ENCODE data around the gene KLHL13. TPM values are rescaled to one million over a fixed set of nuclear protein-coding genes. Genes with fewer than 3 reads are reported as not detected.
A peak's percentile ranks its signal among the peaks of the same experiment; 100 is the strongest.

KLHL13 gene
- total and polyA plus RNA-seq, 2 donors from 2014 or later = 13.8 to 55.4 TPM

DNA sequence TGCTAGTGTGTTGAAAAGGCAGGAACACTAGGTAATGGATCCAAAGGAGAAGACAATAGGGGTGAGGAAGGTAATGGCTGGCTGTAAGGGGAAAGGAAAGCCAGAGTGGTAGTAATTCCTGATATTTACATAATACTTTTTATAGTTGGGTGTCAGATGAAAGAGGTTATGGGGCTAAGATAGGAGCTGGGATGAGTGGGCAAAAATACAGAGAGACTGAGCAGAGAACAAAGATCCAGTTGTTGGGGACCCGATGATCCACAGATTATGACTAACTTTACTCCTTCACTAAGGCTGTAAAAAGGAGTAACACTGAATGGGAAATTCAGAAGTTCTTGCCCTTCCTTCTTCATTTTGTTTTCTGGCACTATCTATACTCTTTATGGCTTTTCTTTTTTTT, 138.2 kb downstream of the KLHL13 start:
- H3K27me3 ChIP-seq (ENCODE audit: control insufficient read depth, insufficient read depth, low read length) = no peaks in the 10 kb centered on the region
- H3K36me3 ChIP-seq (ENCODE audit: control insufficient read depth in 2 of 3, insufficient read depth in 3 of 3, low read length in 3 of 3) = no peaks in the 10 kb centered on the region
- no peak overlapping the region for H3K27ac ChIP-seq (ENCODE audit: low read depth in 2 of 2, low read length in 2 of 2)
- H3K9ac ChIP-seq (ENCODE audit: low read length in 3 of 3) = no peak overlapping the region
- H3K4me1 ChIP-seq (ENCODE audit: control insufficient read depth in 2 of 3, insufficient read depth in 2 of 3, low read depth in 1 of 3, low read length in 3 of 3) = no peaks in the 10 kb centered on the region
- DNase-seq = no peak
- FAIRE-seq = no peak
- H3K9me3 ChIP-seq (ENCODE audit: control insufficient read depth in 2 of 3, insufficient read depth in 1 of 3, low read length in 3 of 3) = no peaks in the 10 kb centered on the region
- intact Hi-C loops (cut with DNase I) = no loop called here
- TF ChIP-seq, protein P1, sequence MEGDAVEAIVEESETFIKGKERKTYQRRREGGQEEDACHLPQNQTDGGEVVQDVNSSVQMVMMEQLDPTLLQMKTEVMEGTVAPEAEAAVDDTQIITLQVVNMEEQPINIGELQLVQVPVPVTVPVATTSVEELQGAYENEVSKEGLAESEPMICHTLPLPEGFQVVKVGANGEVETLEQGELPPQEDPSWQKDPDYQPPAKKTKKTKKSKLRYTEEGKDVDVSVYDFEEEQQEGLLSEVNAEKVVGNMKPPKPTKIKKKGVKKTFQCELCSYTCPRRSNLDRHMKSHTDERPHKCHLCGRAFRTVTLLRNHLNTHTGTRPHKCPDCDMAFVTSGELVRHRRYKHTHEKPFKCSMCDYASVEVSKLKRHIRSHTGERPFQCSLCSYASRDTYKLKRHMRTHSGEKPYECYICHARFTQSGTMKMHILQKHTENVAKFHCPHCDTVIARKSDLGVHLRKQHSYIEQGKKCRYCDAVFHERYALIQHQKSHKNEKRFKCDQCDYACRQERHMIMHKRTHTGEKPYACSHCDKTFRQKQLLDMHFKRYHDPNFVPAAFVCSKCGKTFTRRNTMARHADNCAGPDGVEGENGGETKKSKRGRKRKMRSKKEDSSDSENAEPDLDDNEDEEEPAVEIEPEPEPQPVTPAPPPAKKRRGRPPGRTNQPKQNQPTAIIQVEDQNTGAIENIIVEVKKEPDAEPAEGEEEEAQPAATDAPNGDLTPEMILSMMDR (IDR thresholded peaks at IDR 0.05; ENCODE audit: borderline replicate concordance, extremely low read depth, insufficient read depth) = no peak
- no peak overlapping the region for H3K4me3 ChIP-seq (ENCODE audit: low read length in 3 of 3)

DNA sequence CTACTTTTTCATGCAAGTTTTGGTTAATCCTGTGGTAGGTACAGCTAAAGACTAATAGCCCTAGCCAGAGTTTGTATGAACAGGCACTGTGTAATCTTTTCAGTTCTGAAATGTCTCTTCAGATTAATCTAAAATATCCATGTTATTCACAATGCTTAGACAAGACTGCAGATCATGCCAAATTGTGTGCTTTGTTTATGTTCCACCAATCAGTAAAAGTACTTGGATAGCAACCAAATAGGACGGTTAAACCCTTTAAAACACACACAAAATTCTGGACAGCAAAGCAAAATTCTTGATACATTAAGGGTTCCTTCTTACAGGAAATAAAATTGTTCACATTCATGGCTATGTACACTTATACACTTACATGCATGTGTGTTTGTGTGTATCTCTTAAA, 139.1 kb downstream of the KLHL13 start:
- no peak overlapping the region for H3K9ac ChIP-seq (ENCODE audit: low read length in 3 of 3)
- no peak overlapping the region for H3K27ac ChIP-seq (ENCODE audit: low read depth in 2 of 2, low read length in 2 of 2)
- no peaks in the 10 kb centered on the region for H3K36me3 ChIP-seq (ENCODE audit: control insufficient read depth in 2 of 3, insufficient read depth in 3 of 3, low read length in 3 of 3)
- no peaks in the 10 kb centered on the region for H3K27me3 ChIP-seq (ENCODE audit: control insufficient read depth, insufficient read depth, low read length)
- TF ChIP-seq, protein P1 (IDR thresholded peaks at IDR 0.05; ENCODE audit: borderline replicate concordance, extremely low read depth, insufficient read depth) = no peak
- no peak overlapping the region for H3K4me3 ChIP-seq (ENCODE audit: low read length in 3 of 3)
- intact Hi-C loops (cut with DNase I) = no loop called here
- H3K4me1 ChIP-seq (ENCODE audit: control insufficient read depth in 2 of 3, insufficient read depth in 2 of 3, low read depth in 1 of 3, low read length in 3 of 3) = no peaks in the 10 kb centered on the region
- H3K9me3 ChIP-seq (ENCODE audit: control insufficient read depth in 2 of 3, insufficient read depth in 1 of 3, low read length in 3 of 3) = no peaks in the 10 kb centered on the region
- FAIRE-seq (no peak), DNase-seq (no peak)

- Histone ChIP-seq H3K4me1 (ENCODE audit: control insufficient read depth in 2 of 3, insufficient read depth in 2 of 3, low read depth in 1 of 3, low read length in 3 of 3) (no peaks in the 10 kb centered on the region), H3K4me3 (ENCODE audit: low read length in 3 of 3) (peak overlapping the region in 1 of 3 donors; percentile 53), H3K9ac (ENCODE audit: low read length in 3 of 3) (no peak overlapping the region), H3K27me3 (ENCODE audit: control insufficient read depth, insufficient read depth, low read length) (no peaks in the 10 kb centered on the region), H3K27ac (ENCODE audit: low read depth in 2 of 2, low read length in 2 of 2) (no peak overlapping the region), H3K36me3 (ENCODE audit: control insufficient read depth in 2 of 3, insufficient read depth in 3 of 3, low read length in 3 of 3) (no peaks in the 10 kb centered on the region), H3K9me3 (ENCODE audit: control insufficient read depth in 2 of 3, insufficient read depth in 1 of 3, low read length in 3 of 3) (no peaks in the 10 kb centered on the region)
- TF ChIP-seq, protein P1 (IDR thresholded peaks at IDR 0.05; ENCODE audit: borderline replicate concordance, extremely low read depth, insufficient read depth) = no peak
- peak in 1 of 5 donors; percentile 17 for DNase-seq
- intact Hi-C loops (cut with DNase I) = no loop called here
- FAIRE-seq = no peak
These were observed 143.4 kb downstream of the KLHL13 start for GRCh38 chrX:117973110-117973807.
